ENCODE measurements around the gene MAL. TPM values are rescaled to one million over a fixed set of nuclear protein-coding genes. Genes with fewer than 3 reads are reported as not detected.

The MAL gene
- total RNA-seq, 1 experiment from 2014 or later, result not detected

DNA sequence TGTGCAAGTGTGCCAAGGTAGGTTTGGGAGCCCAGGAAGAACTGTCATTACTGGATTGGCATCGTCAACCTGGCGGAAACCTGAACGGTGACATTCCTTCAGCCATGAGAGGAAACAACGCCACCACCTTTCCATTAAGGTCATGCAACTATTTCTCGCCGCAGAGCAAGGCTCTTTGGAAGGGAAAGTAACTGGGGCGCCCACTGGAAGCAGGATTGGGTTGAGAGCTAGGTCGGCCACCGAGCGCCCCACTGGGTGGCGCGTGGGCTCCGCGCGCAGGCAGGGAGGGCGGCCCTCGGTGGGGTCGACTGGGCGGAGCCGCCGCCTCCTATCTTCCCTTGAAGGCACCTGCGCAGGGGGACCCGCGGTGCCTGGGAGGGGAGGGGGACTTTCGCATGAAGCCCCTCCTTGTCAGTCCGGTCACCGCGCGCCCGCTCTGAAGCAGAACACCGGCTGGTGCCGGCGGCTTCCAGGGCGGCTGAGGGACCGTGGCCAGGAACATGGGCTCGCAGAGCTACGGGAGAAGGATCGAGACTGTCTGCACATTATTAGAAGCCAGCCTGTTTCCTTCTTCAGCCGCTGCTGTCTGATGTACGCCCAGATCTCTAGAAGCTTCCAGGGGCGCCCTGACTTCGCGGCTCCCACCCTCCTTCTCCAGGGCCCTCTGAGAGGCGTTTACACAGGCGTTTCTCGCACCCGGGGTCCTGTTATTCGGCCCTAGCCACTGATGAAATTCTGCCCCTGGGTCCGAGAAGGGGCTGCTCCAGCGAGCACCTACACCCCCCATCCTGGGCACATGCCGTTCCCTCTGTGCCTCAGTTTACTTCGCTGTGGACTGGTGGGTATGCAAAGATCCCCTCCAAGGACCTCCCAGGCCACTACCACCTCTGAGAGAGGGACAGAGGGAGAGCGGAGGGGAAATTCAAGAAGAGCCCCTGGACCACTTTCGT is 27.3 kb upstream of the MAL start:
- no TSS peak for BruUV-seq (replicated peaks)
- TF ChIP-seq, protein P1, sequence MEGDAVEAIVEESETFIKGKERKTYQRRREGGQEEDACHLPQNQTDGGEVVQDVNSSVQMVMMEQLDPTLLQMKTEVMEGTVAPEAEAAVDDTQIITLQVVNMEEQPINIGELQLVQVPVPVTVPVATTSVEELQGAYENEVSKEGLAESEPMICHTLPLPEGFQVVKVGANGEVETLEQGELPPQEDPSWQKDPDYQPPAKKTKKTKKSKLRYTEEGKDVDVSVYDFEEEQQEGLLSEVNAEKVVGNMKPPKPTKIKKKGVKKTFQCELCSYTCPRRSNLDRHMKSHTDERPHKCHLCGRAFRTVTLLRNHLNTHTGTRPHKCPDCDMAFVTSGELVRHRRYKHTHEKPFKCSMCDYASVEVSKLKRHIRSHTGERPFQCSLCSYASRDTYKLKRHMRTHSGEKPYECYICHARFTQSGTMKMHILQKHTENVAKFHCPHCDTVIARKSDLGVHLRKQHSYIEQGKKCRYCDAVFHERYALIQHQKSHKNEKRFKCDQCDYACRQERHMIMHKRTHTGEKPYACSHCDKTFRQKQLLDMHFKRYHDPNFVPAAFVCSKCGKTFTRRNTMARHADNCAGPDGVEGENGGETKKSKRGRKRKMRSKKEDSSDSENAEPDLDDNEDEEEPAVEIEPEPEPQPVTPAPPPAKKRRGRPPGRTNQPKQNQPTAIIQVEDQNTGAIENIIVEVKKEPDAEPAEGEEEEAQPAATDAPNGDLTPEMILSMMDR (IDR thresholded peaks at IDR 0.05; ENCODE audit: insufficient read depth in 1 of 2, low read depth in 1 of 2, low read length in 1 of 2, severe bottlenecking in 1 of 2, unreplicated experiment in 1 of 2), result no peak
- DNase-seq, result peak in 1 of 2 experiments; percentile 19
- H3K36me3 Mint-ChIP-seq (ENCODE audit: insufficient read depth, unreplicated experiment), result no peaks in the 10 kb centered on the region
- CTCF ChIA-PET, result no interaction called here
- H3K4me1 Mint-ChIP-seq (ENCODE audit: low read depth, unreplicated experiment), result no peaks in the 10 kb centered on the region
- H3K9me3 ChIP-seq, result no peaks in the 10 kb centered on the region
- H3K4me3 ChIP-seq (ENCODE audit: low read depth, low read length), result no peak overlapping the region
- POLR2A ChIA-PET, result no interaction called here
- H3K27ac Mint-ChIP-seq (ENCODE audit: unreplicated experiment), result no peak overlapping the region
- H3K27me3 ChIP-seq (replicated peaks; ENCODE audit: control insufficient read depth, insufficient read depth, low read length), result no peaks in the 10 kb centered on the region; the same call in 1 of the 2 replicates
- H3K9me3 Mint-ChIP-seq (ENCODE audit: unreplicated experiment), result no peaks in the 10 kb centered on the region
- no peaks in the 10 kb centered on the region for H3K4me1 ChIP-seq
- H3K27me3 Mint-ChIP-seq (ENCODE audit: insufficient read depth, unreplicated experiment), result peaks cover 15% of the 10 kb centered on the region
- intact Hi-C loops (cut with micrococcal nuclease; ENCODE audit: unreplicated experiment), result no loop called here
- H3K36me3 ChIP-seq (ENCODE audit: control insufficient read depth, insufficient read depth, low read length), result no peaks in the 10 kb centered on the region
- no peak overlapping the region for H3K4me3 Mint-ChIP-seq (ENCODE audit: unreplicated experiment)

DNA sequence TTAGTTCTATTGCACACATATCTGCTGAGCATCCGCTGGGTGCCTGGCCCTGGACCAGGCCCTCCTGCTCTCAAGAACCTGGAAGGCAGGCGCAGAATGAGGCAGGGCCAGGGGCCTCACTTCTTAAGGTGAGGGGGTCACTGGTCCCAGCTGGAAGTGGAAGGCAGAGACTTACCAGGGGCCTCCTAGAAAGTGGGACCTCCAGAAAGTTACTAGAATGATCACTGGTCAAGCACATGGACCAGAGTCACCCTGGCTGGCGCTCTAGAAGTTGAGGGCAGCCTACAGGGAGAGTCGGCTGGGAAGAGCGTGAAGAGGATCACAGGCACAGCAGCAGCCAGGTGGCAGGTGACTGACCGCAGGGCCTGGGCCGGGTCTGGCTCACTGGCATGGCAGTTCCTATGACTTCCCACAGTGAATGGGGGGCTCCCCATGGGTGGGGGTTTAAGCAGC is 26.1 kb upstream of the MAL start:
- CTCF ChIA-PET, result no interaction called here
- BruUV-seq (replicated peaks), result no TSS peak

DNA sequence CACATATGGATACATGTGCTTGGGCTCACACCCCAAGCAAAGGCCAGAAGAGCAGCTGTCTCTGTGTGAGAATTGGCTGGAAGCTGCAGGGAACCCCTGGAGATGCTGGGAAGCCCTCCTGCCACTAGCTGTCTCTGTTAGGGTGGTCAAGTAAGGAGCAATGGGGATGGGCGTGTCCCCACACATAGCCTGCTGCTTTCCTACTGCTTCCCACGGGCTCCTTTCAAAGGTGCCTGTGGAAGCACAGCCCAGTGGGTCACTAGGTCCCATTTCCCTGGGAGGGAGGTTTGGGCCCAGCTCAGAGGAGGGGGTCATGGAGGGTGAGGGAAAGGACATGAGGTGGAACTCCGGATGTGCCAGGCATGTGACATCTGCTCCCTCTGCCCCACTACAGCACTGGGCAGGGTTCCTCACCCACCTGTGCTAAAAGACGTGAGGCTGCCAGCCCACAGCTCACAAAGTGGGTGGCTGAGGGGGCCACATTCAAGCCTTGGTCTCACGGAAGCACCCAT is 24.4 kb upstream of the MAL start:
- ChIA-PET POLR2A (no interaction called here), CTCF (interaction anchor here (0.7 kb wide), 1 partner anchor 511 kb away, joined by 3 read pairs; no protein-coding TSS in a partner anchor)
- H3K4me1 Mint-ChIP-seq (ENCODE audit: low read depth, unreplicated experiment), result no peaks in the 10 kb centered on the region
- H3K9me3 Mint-ChIP-seq (ENCODE audit: unreplicated experiment), result no peaks in the 10 kb centered on the region
- peak in 1 of 2 experiments; percentile 12 for DNase-seq
- intact Hi-C loops (cut with micrococcal nuclease; ENCODE audit: unreplicated experiment), result no loop called here
- H3K27ac Mint-ChIP-seq (ENCODE audit: unreplicated experiment), result no peak overlapping the region
- H3K36me3 Mint-ChIP-seq (ENCODE audit: insufficient read depth, unreplicated experiment), result no peaks in the 10 kb centered on the region
- H3K9me3 ChIP-seq, result no peaks in the 10 kb centered on the region
- H3K27me3 Mint-ChIP-seq (ENCODE audit: insufficient read depth, unreplicated experiment), result peaks cover 10% of the 10 kb centered on the region
- H3K4me3 ChIP-seq (ENCODE audit: low read depth, low read length), result no peak overlapping the region
- H3K4me1 ChIP-seq, result no peaks in the 10 kb centered on the region
- no peaks in the 10 kb centered on the region for H3K27me3 ChIP-seq (replicated peaks; ENCODE audit: control insufficient read depth, insufficient read depth, low read length)
- H3K4me3 Mint-ChIP-seq (ENCODE audit: unreplicated experiment), result no peak overlapping the region
- no TSS peak for BruUV-seq (replicated peaks)
- no peaks in the 10 kb centered on the region for H3K36me3 ChIP-seq (ENCODE audit: control insufficient read depth, insufficient read depth, low read length)
- TF ChIP-seq, protein P1 (IDR thresholded peaks at IDR 0.05; ENCODE audit: insufficient read depth in 1 of 2, low read depth in 1 of 2, low read length in 1 of 2, severe bottlenecking in 1 of 2, unreplicated experiment in 1 of 2), result no peak

More for the DNA sequence above, 26.1 kb upstream of the MAL start:
- POLR2A ChIA-PET, result no interaction called here
- Histone ChIP-seq H3K4me1 (no peaks in the 10 kb centered on the region), H3K36me3 (ENCODE audit: control insufficient read depth, insufficient read depth, low read length) (no peaks in the 10 kb centered on the region), H3K27me3 (replicated peaks; ENCODE audit: control insufficient read depth, insufficient read depth, low read length) (no peaks in the 10 kb centered on the region), H3K4me3 (ENCODE audit: low read depth, low read length) (no peak overlapping the region), H3K9me3 (no peaks in the 10 kb centered on the region)
- Mint-ChIP-seq H3K9me3 (ENCODE audit: unreplicated experiment) (no peaks in the 10 kb centered on the region), H3K4me3 (ENCODE audit: unreplicated experiment) (no peak overlapping the region), H3K4me1 (ENCODE audit: low read depth, unreplicated experiment) (no peaks in the 10 kb centered on the region), H3K36me3 (ENCODE audit: insufficient read depth, unreplicated experiment) (no peaks in the 10 kb centered on the region), H3K27me3 (ENCODE audit: insufficient read depth, unreplicated experiment) (peaks cover 10% of the 10 kb centered on the region), H3K27ac (ENCODE audit: unreplicated experiment) (no peak overlapping the region)
- TF ChIP-seq, protein P1 (IDR thresholded peaks at IDR 0.05; ENCODE audit: insufficient read depth in 1 of 2, low read depth in 1 of 2, low read length in 1 of 2, severe bottlenecking in 1 of 2, unreplicated experiment in 1 of 2), result no peak
- intact Hi-C loops (cut with micrococcal nuclease; ENCODE audit: unreplicated experiment), result no loop called here
- DNase-seq, result peak in 1 of 2 experiments; percentile 17

All from Caco-2 (cell line).